Neutrophil (primary cell): ENCODE results near the gene WDR87.

Experiments used
- H3K27ac ChIP-seq: fragments of 200-600 bp; sonication (generic); 2 replicates; pipeline ENCODE4 v1.5.1; 2016; ENCODE audit warnings: mild to moderate bottlenecking, moderate library complexity
- H3K27me3 ChIP-seq: fragments of 200-600 bp; sonication (generic); 2 replicates; pipeline ENCODE4 v1.6.0; 2016; ENCODE audit warnings: mild to moderate bottlenecking
- H3K36me3 ChIP-seq: fragments of 200-600 bp; sonication (generic); 2 replicates; pipeline ENCODE4 v1.5.1; 2017
- H3K4me1 ChIP-seq, 2 experiments: fragments of 200-600 bp in 1 of 2; sonication (generic) in 1 of 2; 1 replicate in 1 of 2; 2 replicates in 1 of 2; pipeline versions ENCODE4 v1.5.1 to v1.6.1; 2013 to 2016; ENCODE audit warnings: low read depth in 1 of 2, low read length in 1 of 2, mild to moderate bottlenecking in 1 of 2, moderate library complexity in 1 of 2; ENCODE audit not compliant: control insufficient read depth in 1 of 2, insufficient read depth in 1 of 2
- H3K4me3 ChIP-seq, 2 experiments: fragments of 200-600 bp in 1 of 2; sonication (generic) in 1 of 2; 1 replicate in 1 of 2; 2 replicates in 1 of 2; pipeline ENCODE4 v1.5.1; 2013 to 2016; ENCODE audit warnings: low read depth in 1 of 2, low read length in 1 of 2, mild to moderate bottlenecking in 1 of 2, moderate library complexity in 1 of 2
- H3K9me3 ChIP-seq: fragments of 200-600 bp; sonication (generic); 2 replicates; pipeline ENCODE4 v1.5.1; 2016
- TF ChIP-seq, protein P1 (sequence below): fragments of 200-600 bp; sonication (generic); IDR thresholded peaks from 2 replicates; pipeline ENCODE4 v1.5.1; 2016; ENCODE audit warnings: antibody characterized with exemption

WDR87 gene

DNA sequence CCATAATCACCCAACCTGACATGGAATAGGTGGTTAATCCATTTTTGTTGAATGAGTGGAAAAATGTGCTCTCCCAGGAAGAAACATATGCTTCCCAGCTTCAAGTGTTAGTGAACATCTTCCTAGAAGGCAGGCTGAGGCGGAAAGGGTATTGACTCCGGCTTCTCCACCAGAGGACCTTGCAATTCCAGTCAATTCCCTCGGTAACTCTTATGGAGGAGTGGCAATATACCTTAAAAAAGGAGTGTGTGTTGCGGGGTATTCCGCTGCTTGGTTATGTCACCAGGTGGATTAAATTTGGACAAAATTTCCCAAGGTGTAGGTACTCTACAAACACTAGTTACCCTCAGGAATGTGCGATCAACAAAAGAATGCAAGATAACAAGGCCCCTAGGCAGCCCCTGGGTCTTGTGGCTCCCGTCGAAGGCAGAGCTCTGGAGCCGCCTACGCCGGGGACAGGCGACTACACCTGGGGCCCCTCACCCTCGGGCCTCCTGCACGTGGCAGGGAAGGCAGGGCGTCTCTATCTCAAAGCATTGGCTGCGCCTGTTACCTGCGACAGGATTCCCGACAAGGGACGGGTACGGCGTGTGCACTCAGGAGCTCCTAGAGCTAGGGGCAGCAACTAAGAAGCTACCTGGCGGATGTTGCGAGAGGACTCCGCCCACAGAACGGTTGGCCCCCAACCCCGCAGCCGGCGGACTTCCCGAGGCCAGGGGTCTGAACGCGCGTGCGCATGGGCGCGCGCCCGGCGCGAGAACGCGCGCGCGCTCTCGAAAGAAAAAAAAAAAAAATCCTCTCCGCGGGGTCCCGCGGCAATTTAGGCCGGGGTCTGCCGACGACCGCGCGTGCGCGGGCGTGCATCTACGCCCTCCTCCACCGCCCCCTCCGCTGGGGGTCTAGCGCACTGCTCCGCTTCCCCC lies at the start of gene WDR87:
Gene WDR87 (minus strand): TSS at position 649 of the 923 bp plus-strand sequence. CDS start 8,355 bp downstream, outside the sequence.
- no peaks in the 10 kb centered on the region for H3K36me3 ChIP-seq
- H3K9me3 ChIP-seq: no peaks in the 10 kb centered on the region
- peaks cover 9 to 12% of the 10 kb centered on the region in 2 experiments for H3K4me1 ChIP-seq
- H3K27me3 ChIP-seq: no peaks in the 10 kb centered on the region
- H3K4me3 ChIP-seq: peak within 1 kb of the TSS; percentile 87 to 94
- TF ChIP-seq, protein P1, sequence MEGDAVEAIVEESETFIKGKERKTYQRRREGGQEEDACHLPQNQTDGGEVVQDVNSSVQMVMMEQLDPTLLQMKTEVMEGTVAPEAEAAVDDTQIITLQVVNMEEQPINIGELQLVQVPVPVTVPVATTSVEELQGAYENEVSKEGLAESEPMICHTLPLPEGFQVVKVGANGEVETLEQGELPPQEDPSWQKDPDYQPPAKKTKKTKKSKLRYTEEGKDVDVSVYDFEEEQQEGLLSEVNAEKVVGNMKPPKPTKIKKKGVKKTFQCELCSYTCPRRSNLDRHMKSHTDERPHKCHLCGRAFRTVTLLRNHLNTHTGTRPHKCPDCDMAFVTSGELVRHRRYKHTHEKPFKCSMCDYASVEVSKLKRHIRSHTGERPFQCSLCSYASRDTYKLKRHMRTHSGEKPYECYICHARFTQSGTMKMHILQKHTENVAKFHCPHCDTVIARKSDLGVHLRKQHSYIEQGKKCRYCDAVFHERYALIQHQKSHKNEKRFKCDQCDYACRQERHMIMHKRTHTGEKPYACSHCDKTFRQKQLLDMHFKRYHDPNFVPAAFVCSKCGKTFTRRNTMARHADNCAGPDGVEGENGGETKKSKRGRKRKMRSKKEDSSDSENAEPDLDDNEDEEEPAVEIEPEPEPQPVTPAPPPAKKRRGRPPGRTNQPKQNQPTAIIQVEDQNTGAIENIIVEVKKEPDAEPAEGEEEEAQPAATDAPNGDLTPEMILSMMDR: no peak
- H3K27ac ChIP-seq: peak within 1 kb of the TSS; percentile 60

DNA sequence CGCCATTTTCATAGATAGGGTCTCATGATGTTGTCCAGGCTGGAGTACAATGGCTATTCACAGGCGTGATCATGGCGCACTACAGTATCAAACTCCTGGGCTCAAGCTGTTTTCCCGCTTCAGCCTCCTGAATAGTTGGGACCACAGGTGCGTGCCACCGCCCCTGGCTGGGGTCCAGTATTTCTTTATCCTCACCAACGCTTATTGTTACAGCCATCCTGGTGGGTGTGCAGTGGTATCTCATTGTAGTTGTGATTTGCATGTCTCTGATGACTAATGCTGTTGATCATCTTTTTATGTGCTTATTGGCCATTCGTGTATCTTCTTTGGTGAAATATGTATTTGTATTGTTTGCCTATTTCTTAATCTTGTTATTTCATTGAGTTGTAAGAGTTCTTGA lies 49.6 kb upstream of the WDR87 start:
- TF ChIP-seq, protein P1: no peak
- H3K27ac ChIP-seq: no peak overlapping the region
- no peak overlapping the region for H3K4me3 ChIP-seq
- no peaks in the 10 kb centered on the region for H3K27me3 ChIP-seq
- H3K4me1 ChIP-seq: no peaks in the 10 kb centered on the region
- H3K36me3 ChIP-seq: no peaks in the 10 kb centered on the region
- no peaks in the 10 kb centered on the region for H3K9me3 ChIP-seq

DNA sequence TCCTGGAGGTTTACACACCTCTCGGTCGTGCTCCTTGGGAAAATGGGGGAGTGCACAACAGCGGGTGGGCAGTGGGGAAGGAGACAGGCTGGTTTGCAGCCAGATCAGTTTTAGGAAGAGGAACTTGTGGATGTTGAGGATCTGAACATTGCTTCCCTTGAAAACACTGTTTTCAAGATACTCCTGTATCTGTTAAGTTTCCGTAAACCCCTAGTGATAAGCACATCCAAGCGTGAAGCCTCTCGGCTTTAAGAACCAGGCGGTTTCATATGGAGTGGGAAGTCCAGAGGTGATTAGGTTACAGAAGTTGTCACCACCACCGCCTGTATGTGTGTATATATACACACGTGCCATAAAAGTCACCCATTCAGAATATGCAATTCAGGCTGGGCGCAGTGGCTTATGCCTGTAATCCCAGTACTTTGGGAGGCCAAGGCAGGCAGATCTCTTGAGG lies 48.1 kb upstream of the WDR87 start:
- H3K9me3 ChIP-seq: no peaks in the 10 kb centered on the region
- no peaks in the 10 kb centered on the region for H3K36me3 ChIP-seq
- TF ChIP-seq, protein P1: no peak
- H3K27me3 ChIP-seq: no peaks in the 10 kb centered on the region
- no peak overlapping the region for H3K27ac ChIP-seq
- no peaks in the 10 kb centered on the region for H3K4me1 ChIP-seq
- H3K4me3 ChIP-seq: no peak overlapping the region

DNA sequence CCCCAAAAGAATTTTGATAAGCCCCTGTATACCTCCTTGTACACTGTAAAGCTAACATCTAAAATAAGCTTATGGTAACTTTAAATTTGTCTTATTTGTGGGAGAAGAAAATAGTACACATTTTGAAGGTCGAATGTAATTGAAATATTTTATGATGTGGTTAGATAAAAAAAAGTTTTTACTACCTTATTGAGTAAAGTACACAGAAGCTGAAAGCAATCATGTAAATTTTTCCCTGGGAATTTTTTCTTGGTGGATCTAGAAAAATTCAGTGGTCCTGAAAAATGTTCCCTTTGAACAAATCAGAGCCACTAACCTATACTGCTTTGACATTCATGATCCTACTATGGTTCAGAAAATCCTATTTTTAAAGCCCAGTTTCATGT lies 47.5 kb upstream of the WDR87 start:
- H3K27me3 ChIP-seq: no peaks in the 10 kb centered on the region
- H3K36me3 ChIP-seq: no peaks in the 10 kb centered on the region
- no peak overlapping the region for H3K27ac ChIP-seq
- TF ChIP-seq, protein P1: no peak
- no peaks in the 10 kb centered on the region for H3K9me3 ChIP-seq
- H3K4me1 ChIP-seq: no peaks in the 10 kb centered on the region
- no peak overlapping the region for H3K4me3 ChIP-seq

DNA sequence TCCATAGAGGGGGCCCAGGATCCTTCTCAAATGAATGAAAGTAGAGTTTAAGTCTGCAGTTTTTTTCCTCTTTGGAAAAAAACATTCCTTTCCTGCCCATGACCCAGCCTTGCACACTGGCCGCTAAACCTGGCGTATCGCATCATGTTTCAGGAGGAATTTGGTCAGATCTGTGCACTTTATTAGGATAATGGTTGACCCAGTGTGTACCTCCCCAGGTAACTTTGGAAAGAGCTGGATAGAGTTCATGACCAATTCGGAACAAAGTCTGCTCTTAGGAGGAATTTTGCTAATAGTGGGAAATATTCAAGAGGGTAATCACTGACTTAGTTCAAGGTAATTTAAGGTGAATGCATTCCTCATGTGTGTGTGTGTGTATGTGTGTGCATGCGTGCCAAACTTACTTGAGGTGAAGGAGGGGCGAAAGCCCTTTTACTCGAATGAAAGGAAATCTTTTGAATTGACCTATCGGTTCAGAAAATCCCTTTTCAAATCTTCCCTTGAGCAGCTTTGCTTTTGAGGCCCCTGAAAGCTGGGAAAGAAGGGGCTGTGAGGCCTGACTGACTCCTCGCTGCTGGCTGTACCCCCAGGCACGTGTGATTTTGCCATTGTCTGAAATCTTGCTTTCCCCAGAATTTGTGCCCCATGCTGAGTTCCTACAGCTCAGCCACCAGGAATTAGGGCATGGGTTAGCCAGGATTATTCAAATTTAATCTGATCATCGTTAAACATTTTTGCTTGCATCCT lies 47.0 kb upstream of the WDR87 start:
- Histone ChIP-seq H3K36me3 (no peaks in the 10 kb centered on the region), H3K4me1 (no peaks in the 10 kb centered on the region), H3K27ac (no peak overlapping the region), H3K4me3 (no peak overlapping the region), H3K27me3 (no peaks in the 10 kb centered on the region), H3K9me3 (no peaks in the 10 kb centered on the region)
- TF ChIP-seq, protein P1: no peak
